SH-SY5Y (cell line): ENCODE data around the gene ZNF507.

Experiments used
- GATA2 ChIP-seq: IDR thresholded peaks from 2 replicates; pipeline ENCODE4 v1.6.1; 2011; ENCODE audit warnings: mild to moderate bottlenecking, low read depth, low read length
- GATA3 ChIP-seq: IDR thresholded peaks from 2 replicates; pipeline ENCODE4 v1.6.1; 2011; ENCODE audit warnings: low read depth, mild to moderate bottlenecking, low read length, moderate library complexity

DNA sequence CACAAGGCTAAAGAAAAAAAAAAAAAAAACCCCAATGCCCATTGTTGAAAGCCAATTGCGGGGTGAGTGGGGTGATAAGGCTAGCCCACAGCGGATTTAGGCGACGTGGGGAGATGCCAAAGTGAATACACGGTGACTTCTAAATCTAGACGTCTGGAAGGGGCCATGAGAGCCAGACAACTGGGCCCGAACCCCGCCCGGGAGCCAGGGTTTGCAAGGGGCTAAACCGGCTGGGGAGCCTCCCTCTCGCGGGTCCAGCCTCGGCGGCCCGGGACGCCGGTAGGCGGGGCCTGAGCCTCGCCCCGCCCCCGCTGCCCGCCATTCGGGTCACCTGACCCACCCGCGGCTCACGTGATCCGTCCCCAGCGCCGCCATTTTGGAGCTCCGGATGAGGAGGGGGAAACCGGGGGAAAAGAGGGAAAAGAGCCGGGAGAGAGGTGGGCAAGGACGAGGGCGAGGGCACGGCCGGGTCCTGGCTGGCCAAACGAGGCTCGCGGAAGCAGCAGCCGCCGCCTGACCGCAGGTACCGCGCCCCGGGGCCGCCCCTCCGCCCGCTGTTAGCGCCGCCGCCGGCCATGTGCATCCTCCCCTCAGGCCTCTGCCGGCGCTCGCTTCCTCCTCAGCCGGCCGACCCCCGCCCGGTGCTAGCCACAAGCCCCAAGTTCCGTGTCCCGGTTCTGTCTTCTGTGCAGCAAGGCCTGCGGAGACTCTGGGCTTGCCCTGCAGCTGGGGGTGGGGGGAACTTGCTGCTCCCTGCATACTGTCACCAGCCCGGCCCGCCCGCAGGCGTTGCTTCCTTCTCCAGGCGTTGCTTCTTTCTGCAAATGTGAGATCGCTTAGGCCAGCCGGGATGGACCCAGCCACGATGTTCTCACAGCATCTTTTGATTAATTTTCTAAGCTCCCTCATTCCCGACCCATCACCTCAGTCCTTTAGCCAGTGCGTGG is at the start of gene ZNF507:
- TF ChIP-seq GATA3 (no peak), GATA2 (no peak; the same call in 1 of the 2 replicates)
